SK-N-SH (cell line): Measurements from ENCODE around the gene STK36. TPM values are rescaled to one million over a fixed set of nuclear protein-coding genes. Genes with fewer than 3 reads are reported as not detected.

Experiments used
- CTCF ChIA-PET: fragments of 300-600, 350-600 bp; formaldehyde crosslinking; extraction: SDS; loops from one replicate; lab custom pipeline; 2021; lab: Yijun Ruan, JAX
- POLR2A ChIA-PET: fragments of 350-600 bp; sonication (Branson Sonifier 250); formaldehyde crosslinking; extraction: SDS; loops from one replicate; lab custom pipeline; 2020; ENCODE audit warnings: antibody characterized with exemption, inconsistent platforms; lab: Yijun Ruan, JAX
- DNase-seq: peaks from one replicate; pipeline ENCODE4 v3.0.0; 2012
- H2AFZ ChIP-seq: fragments of 200-600 bp; sonication (generic); 2 replicates; pipeline ENCODE4 v1.8.1; 2016; ENCODE audit warnings: antibody characterized with exemption, mild to moderate bottlenecking, low read depth
- H3F3A ChIP-seq: fragments of 200-600 bp; sonication (generic); replicated peaks from 2 replicates; pipeline ENCODE3; 2016; ENCODE audit warnings: antibody characterized with exemption, mild to moderate bottlenecking; ENCODE audit not compliant: insufficient read depth
- H3K27ac ChIP-seq, 2 experiments: fragments of 200-500 bp in 1 of 2; fragments of 200-600 bp in 1 of 2; sonication (Bioruptor generic) in 1 of 2; sonication (generic), shearing (Covaris generic) in 1 of 2; 2 replicates each; pipeline versions ENCODE4 v1.5.1 to v1.6.1; 2014 to 2016; ENCODE audit warnings: low read depth in 2 of 2, inconsistent platforms in 1 of 2, low read length in 1 of 2, mild to moderate bottlenecking in 1 of 2, mixed read lengths in 1 of 2
- H3K27me3 ChIP-seq: fragments of 200-600 bp; sonication (generic), shearing (Covaris generic); 2 replicates; pipeline ENCODE4 v1.6.1; 2016; ENCODE audit warnings: mixed run types; ENCODE audit not compliant: insufficient read depth
- H3K36me3 ChIP-seq, 2 experiments: fragments of 200-500 bp in 1 of 2; fragments of 200-600 bp in 1 of 2; sonication (Bioruptor generic) in 1 of 2; sonication (generic) in 1 of 2; replicated peaks in 1 of 2; 2 replicates each; pipeline versions ENCODE3 to v1.5.1; 2014 to 2016; ENCODE audit warnings: low read length in 1 of 2, mild to moderate bottlenecking in 1 of 2; ENCODE audit not compliant: insufficient read depth in 2 of 2, control insufficient read depth in 1 of 2
- H3K4me1 ChIP-seq, 2 experiments: fragments of 200-500 bp in 1 of 2; fragments of 200-600 bp in 1 of 2; sonication (Bioruptor generic) in 1 of 2; sonication (generic), shearing (Covaris generic) in 1 of 2; 2 replicates each; pipeline versions ENCODE4 v1.5.1 to v1.6.1; 2014 to 2016; ENCODE audit warnings: low read depth in 1 of 2, low read length in 1 of 2, mixed run types in 1 of 2; ENCODE audit not compliant: insufficient read depth in 2 of 2, control insufficient read depth in 1 of 2
- H3K4me2 ChIP-seq: fragments of 200-600 bp; sonication (generic), shearing (Covaris generic); 2 replicates; pipeline ENCODE4 v1.6.1; 2017; ENCODE audit warnings: mixed run types
- H3K4me3 ChIP-seq, 2 experiments: fragments of 200-500 bp in 1 of 2; fragments of 200-600 bp in 1 of 2; sonication (Bioruptor generic) in 1 of 2; sonication (generic), shearing (Covaris generic) in 1 of 2; 2 replicates each; pipeline versions ENCODE4 v1.5.1 to v1.8.1; 2014 to 2016; ENCODE audit warnings: low read depth in 2 of 2, inconsistent platforms in 1 of 2, low read length in 1 of 2, mild to moderate bottlenecking in 1 of 2, mixed read lengths in 1 of 2, moderate library complexity in 1 of 2
- H3K79me2 ChIP-seq: fragments of 200-600 bp; sonication (generic); 2 replicates; pipeline ENCODE4 v1.8.1; 2017; ENCODE audit warnings: mild to moderate bottlenecking; ENCODE audit not compliant: insufficient read depth
- H3K9ac ChIP-seq: fragments of 200-600 bp; sonication (generic); 2 replicates; pipeline ENCODE4 v1.6.1; 2017; ENCODE audit warnings: mixed run types
- H3K9me2 ChIP-seq: fragments of 200-600 bp; sonication (generic); 2 replicates; pipeline ENCODE4 v1.6.1; 2017; ENCODE audit warnings: mixed run types
- H3K9me3 ChIP-seq: fragments of 200-600 bp; sonication (generic); 2 replicates; pipeline ENCODE4 v1.6.1; 2017; ENCODE audit warnings: mixed run types, mild to moderate bottlenecking, moderate library complexity
- H4K20me1 ChIP-seq: fragments of 200-600 bp; sonication (generic); 2 replicates; pipeline ENCODE4 v1.6.1; 2017; ENCODE audit warnings: mild to moderate bottlenecking, mixed run types; ENCODE audit not compliant: insufficient read depth
- CTCF ChIP-seq: fragments of 200-600 bp; sonication (generic); IDR thresholded peaks from 2 replicates; pipeline ENCODE4 v1.6.1; 2017; ENCODE audit warnings: antibody characterized with exemption, mild to moderate bottlenecking, moderate library complexity
- EP300 ChIP-seq, 2 experiments: IDR thresholded peaks; 2 replicates each; pipeline versions ENCODE4 v1.4.0 to v1.6.1; 2012; ENCODE audit warnings: borderline replicate concordance in 1 of 2, low read depth in 1 of 2, low read length in 1 of 2
- EZH2phosphoT487 ChIP-seq: fragments of 200-600 bp; sonication (generic); IDR thresholded peaks from 2 replicates; pipeline ENCODE4 v1.6.1; 2017; ENCODE audit warnings: low read depth, mixed run types, mild to moderate bottlenecking, antibody characterized with exemption, moderate library complexity, borderline replicate concordance
- FOXJ3 ChIP-seq: sonication (generic); formaldehyde crosslinking; IDR thresholded peaks from 2 replicates; pipeline ENCODE4 v1.5.1; 2020; ENCODE audit warnings: mild to moderate bottlenecking, missing genetic modification reagents
- GABPA ChIP-seq: IDR thresholded peaks from 2 replicates; pipeline ENCODE4 v1.4.0; 2012; ENCODE audit warnings: low read depth, mild to moderate bottlenecking
- NFIC ChIP-seq: IDR thresholded peaks from 2 replicates; pipeline ENCODE4 v1.4.0; 2012; ENCODE audit warnings: borderline replicate concordance
- PBX3 ChIP-seq: IDR thresholded peaks from 2 replicates; pipeline ENCODE4; 2012
- POLR2AphosphoS5 ChIP-seq: IDR thresholded peaks from 2 replicates; pipeline ENCODE4 v1.6.1; 2012; ENCODE audit warnings: low read depth, low read length
- SIN3A ChIP-seq: IDR thresholded peaks from 2 replicates; pipeline ENCODE4 v1.6.1; 2012; ENCODE audit warnings: low read depth, mild to moderate bottlenecking, low read length, moderate library complexity, borderline replicate concordance
- TCF12 ChIP-seq: IDR thresholded peaks from 2 replicates; pipeline ENCODE4 v1.4.0; 2012
- TEAD4 ChIP-seq: IDR thresholded peaks from 2 replicates; pipeline ENCODE4 v1.4.0; 2012; ENCODE audit warnings: mild to moderate bottlenecking, borderline replicate concordance; ENCODE audit not compliant: insufficient read depth
- USF2 ChIP-seq: fragments of 150-350 bp; IDR thresholded peaks from 2 replicates; pipeline ENCODE4 v1.6.1; 2017; ENCODE audit warnings: antibody characterized with exemption, low read length, low read depth, borderline replicate concordance
- WGBS: methylation state at CpG from one replicate; pipeline ENCODE4 v1.1.6; 2017; ENCODE audit warnings: low lambda C conversion rate; 5-methylcytosine and 5-hydroxymethylcytosine counted together
- polyA plus RNA-seq, 3 experiments: library from polyadenylated mRNA; depleted of rRNA; stranded (reverse); fragments of >200 nt; gene quantifications; 2 replicates each; pipeline ENCODE4 v1.2.3, GENCODE V29; 2012
- TF ChIP-seq, protein P1 (sequence below): IDR thresholded peaks from 2 replicates; pipeline ENCODE4 v1.6.1; 2012; ENCODE audit warnings: mild to moderate bottlenecking, low read depth, low read length, moderate library complexity
- TF ChIP-seq, protein P2 (sequence below): IDR thresholded peaks from 2 replicates; pipeline ENCODE4 v1.4.0; 2012; ENCODE audit warnings: low read depth
- TF ChIP-seq, protein P3 (sequence below): IDR thresholded peaks from 2 replicates; pipeline ENCODE4 v1.4.0; 2012; ENCODE audit warnings: low read depth, borderline replicate concordance

Gene STK36
- polyA plus RNA-seq, 1 of the 3 experiments (the other 2 are of a cell fraction) = 53.5 TPM

- Histone ChIP-seq H3K9me2 (no peaks in the 10 kb centered on the region), H3K9ac (no peak overlapping the region), H3F3A (no peaks in the 10 kb centered on the region), H3K27me3 (no peaks in the 10 kb centered on the region), H2AFZ (no peak overlapping the region), H3K4me3 (no peak overlapping the region), H3K9me3 (no peaks in the 10 kb centered on the region), H3K4me2 (no peak overlapping the region), H4K20me1 (no peaks in the 10 kb centered on the region), H3K36me3 (peaks cover 14 to 27% of the 10 kb centered on the region in 2 experiments), H3K4me1 (no peaks in the 10 kb centered on the region), H3K79me2 (no peaks in the 10 kb centered on the region), H3K27ac (no peak overlapping the region)
- TF ChIP-seq PBX3 = no peak
- no peak for TF ChIP-seq CTCF
- TF ChIP-seq SIN3A = no peak
- no peak for TF ChIP-seq USF2
- TF ChIP-seq, protein P1, sequence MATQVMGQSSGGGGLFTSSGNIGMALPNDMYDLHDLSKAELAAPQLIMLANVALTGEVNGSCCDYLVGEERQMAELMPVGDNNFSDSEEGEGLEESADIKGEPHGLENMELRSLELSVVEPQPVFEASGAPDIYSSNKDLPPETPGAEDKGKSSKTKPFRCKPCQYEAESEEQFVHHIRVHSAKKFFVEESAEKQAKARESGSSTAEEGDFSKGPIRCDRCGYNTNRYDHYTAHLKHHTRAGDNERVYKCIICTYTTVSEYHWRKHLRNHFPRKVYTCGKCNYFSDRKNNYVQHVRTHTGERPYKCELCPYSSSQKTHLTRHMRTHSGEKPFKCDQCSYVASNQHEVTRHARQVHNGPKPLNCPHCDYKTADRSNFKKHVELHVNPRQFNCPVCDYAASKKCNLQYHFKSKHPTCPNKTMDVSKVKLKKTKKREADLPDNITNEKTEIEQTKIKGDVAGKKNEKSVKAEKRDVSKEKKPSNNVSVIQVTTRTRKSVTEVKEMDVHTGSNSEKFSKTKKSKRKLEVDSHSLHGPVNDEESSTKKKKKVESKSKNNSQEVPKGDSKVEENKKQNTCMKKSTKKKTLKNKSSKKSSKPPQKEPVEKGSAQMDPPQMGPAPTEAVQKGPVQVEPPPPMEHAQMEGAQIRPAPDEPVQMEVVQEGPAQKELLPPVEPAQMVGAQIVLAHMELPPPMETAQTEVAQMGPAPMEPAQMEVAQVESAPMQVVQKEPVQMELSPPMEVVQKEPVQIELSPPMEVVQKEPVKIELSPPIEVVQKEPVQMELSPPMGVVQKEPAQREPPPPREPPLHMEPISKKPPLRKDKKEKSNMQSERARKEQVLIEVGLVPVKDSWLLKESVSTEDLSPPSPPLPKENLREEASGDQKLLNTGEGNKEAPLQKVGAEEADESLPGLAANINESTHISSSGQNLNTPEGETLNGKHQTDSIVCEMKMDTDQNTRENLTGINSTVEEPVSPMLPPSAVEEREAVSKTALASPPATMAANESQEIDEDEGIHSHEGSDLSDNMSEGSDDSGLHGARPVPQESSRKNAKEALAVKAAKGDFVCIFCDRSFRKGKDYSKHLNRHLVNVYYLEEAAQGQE = no peak
- TF ChIP-seq, protein P2, sequence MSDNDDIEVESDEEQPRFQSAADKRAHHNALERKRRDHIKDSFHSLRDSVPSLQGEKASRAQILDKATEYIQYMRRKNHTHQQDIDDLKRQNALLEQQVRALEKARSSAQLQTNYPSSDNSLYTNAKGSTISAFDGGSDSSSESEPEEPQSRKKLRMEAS = no peak
- TF ChIP-seq TCF12 = no peak
- TF ChIP-seq, protein P3, sequence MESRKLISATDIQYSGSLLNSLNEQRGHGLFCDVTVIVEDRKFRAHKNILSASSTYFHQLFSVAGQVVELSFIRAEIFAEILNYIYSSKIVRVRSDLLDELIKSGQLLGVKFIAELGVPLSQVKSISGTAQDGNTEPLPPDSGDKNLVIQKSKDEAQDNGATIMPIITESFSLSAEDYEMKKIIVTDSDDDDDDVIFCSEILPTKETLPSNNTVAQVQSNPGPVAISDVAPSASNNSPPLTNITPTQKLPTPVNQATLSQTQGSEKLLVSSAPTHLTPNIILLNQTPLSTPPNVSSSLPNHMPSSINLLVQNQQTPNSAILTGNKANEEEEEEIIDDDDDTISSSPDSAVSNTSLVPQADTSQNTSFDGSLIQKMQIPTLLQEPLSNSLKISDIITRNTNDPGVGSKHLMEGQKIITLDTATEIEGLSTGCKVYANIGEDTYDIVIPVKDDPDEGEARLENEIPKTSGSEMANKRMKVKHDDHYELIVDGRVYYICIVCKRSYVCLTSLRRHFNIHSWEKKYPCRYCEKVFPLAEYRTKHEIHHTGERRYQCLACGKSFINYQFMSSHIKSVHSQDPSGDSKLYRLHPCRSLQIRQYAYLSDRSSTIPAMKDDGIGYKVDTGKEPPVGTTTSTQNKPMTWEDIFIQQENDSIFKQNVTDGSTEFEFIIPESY = no peak
- TF ChIP-seq EZH2phosphoT487 = no peak
- TF ChIP-seq POLR2AphosphoS5 = no peak
- TF ChIP-seq NFIC = no peak
- no peak for TF ChIP-seq GABPA
- no peak for TF ChIP-seq FOXJ3
- TF ChIP-seq TEAD4 = no peak
- no peak for TF ChIP-seq EP300 (IDR thresholded peaks at IDR 0.05; ENCODE audit: borderline replicate concordance in 1 of 2, low read depth in 1 of 2, low read length in 1 of 2)
- DNase-seq = no peak
- WGBS = 93% methylated on average over 4 of the region's 4 CpGs
- ChIA-PET CTCF (interaction anchor here (0.9 to 2.3 kb wide), 3 partner anchors 10 to 144 kb away, joined by 3 to 8 read pairs (median 4); no protein-coding TSS in a partner anchor), POLR2A (no interaction called here)
Observed at GRCh38 chr2:218703341-218703740, 31.5 kb downstream of the STK36 start.
